HG03135 (cell line): Measurements from ENCODE around the gene RAD51B.
"Not testable (repeated sequence)": the region's sequence is repeated elsewhere in the genome, so short reads cannot be mapped to it uniquely, and the experiment has no call there.

Experiments
- ATAC-seq: cut with Tn5 transposase; IDR thresholded peaks from one replicate; pipeline ENCODE4 v1.9.1; 2021; ENCODE audit warnings: mild to moderate bottlenecking, moderate library complexity; ENCODE audit not compliant: unreplicated experiment

The RAD51B gene

DNA sequence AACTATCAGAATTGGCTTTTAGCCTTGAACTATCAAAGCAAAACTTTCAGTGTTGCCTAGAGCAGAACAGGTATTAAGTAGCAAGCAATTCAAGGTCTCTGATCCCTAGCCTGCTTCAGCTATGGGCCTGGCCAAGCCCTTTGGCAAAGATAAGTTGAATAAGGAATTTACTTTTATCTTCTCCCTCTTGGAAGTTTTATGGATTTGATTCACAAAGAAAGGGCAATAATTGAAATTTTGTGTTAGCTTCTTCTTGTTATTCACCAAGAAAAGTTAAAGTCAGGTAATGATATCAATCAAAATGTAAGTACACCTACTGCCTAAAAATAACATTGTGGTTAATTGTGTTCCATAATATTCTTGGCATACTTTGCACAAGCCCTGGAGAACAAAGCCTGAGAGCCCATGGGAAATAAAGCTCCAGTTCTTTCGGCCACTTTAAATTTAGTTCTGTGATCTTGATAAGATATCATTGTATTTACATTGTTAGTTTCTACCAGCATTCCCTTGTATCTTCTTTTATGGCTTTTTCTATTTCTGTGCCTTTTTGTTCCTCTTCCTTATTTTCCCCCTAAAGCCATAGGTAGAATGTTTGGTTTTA lies 158.0 kb downstream of the RAD51B start:
- no peak for ATAC-seq

DNA sequence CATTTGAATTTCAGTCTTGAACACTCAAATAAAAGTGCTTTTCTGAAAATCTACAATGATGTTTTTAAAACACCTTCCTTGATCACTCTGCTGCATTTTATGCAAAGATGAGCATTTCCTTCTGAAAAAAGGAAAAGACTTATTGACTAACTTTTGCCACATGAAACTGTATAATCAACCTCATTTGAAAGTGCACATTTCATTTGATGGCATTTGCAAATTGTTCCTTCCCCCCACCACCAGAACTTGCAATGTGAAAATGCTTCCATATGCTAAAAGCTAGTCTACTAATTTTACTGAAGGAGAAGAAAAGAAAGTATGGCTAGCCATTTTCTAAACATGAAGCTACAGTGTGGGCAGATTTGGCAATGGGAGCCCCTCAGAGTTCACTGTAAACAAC lies 159.2 kb downstream of the RAD51B start:
- ATAC-seq, result no peak

DNA sequence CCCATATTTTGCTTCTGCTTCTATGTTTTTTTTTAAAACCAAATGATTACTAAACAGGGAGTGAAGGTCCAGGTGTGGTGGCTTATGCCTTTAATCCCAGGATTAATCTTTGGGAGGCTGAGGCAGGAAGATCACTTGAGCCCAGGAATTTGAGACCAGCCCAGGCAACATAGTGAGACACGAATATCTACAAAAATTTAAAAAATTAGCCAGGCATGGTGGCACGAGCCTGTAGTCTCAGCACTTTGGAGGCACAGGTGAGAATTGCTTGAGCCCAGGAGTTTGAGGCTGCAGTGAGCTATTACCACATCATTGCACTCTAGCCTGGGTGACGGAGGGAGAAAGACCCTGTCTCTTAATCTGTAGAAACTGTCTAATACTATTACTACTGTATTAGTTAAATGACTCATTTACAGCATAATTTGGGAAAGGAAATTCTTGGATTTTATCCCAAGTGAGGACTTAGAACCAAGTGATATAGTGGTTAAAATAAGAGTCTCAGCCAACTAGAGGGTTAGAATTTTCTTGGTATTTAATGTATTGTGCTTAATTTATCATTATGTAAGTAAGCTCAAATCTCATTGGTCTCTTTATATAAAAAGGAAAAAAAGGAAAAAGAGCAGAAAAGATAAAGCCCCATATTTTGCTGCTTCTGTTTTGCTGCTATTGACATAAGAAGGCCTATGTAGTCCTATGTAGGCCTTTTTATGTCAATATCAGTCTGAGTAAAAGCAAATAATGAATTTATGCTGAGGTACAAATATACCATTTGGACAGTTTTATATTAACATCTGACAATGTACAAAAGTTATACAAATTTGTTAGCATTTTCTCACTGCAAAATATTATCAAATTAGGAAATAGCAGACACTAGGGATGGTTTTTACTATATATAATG lies 163.4 kb downstream of the RAD51B start:
- no peak for ATAC-seq

DNA sequence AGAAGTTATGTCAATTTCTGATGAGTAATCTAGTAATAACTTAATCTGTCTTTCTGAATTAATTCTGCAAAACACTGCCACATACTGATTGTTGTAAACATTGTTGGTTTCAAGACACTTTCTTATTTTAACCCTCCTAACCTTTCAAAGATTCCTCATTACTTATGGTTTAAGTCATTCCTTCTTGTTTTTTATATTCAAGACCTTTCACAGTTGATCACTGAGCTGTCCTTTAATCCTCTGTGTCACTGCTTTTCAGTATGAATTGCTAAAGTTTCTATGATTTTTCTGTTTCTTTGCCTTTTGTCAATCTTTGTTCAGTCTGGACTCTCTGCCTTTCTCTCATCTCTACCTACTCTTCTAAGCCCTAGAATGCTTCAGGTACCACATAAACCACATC lies 164.7 kb downstream of the RAD51B start:
- no peak for ATAC-seq

DNA sequence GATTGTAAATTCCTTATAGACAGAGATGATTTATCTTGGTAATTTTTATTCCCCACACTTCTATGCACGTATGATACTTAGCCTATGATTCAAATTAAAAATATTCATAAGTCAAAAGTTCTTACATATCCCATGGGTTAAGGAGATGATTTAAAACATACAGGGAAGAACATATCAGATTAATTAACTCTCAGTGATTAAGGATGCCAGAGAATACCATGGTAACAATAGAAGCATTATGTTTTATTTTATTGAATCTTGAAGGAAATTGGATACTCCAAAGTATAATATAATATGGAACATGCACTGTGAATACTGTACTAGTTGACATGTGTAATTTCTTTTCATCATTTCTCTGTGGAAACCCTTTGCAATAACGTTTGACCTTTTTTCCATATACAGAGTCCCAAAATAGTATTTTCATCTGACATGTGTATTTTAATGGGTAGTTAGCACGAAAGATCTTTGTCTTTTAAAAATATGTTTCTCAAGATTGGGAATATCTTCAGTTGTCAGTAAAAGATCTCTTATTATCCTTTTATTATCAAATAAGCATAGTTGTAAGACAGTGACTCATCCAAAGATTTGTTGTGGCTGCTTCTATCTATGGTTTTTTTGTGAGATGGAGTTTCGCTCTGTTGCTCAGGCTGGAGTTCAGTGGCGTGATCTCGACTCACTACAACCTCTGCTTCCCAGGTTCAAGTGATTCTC lies 166.7 kb downstream of the RAD51B start:
- no peak for ATAC-seq

DNA sequence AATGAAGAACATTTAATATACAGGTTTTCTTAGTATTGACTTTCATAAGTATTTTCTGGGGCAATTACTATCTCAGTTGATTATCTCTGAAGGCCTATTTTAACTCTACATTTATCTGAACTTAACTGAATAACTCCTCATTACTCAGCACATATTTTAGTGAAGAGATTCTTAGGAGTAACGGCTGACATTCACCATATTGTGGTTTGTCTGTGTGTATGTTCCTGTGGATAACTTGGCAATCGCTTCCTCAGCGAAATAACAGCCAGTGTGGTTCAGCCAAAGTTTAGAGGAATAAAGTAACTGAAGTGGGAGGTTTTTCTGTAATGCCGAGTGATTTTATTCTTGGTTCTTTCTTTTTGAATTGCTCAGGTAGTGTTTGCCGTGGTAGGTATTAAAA lies 168.0 kb downstream of the RAD51B start:
- no peak for ATAC-seq

DNA sequence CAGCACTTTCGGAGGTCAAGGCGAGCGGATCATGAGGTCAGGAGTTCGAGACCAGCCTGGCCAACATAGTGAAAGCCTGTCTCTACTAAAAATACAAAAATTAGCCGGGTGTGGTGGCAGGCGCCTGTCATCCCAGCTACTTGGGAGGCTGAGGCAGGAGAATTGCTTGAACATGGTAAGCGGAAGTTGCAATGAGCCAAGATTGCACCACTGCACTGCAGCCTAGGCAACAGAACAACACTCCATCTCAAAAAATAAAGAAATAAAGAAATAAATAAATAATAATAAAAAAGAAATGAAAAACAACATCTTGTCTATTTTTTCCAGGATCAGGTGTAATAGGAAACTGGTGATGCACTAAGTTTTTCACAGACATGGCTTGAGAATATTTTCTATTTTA lies 168.6 kb downstream of the RAD51B start:
- not testable (repeated sequence) for ATAC-seq

DNA sequence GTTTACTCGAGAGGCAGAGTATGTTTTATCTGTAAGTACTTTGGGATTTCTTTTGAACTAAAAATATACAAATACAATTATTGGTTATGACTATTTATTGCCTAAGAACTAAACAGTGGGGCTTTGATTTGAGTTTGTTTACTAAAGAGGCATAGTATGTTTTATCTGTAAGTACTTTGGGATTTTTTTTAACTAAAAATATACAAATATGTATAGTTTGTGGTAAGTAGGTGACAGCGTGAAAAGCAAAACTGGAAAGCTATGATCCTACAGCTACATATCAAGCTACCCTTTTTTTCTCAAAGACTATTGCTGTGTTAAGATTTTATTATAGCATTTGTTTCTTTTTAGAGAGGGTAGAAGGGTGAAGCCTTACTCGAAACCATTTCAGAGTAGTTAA lies 171.0 kb downstream of the RAD51B start:
- ATAC-seq, result no peak

DNA sequence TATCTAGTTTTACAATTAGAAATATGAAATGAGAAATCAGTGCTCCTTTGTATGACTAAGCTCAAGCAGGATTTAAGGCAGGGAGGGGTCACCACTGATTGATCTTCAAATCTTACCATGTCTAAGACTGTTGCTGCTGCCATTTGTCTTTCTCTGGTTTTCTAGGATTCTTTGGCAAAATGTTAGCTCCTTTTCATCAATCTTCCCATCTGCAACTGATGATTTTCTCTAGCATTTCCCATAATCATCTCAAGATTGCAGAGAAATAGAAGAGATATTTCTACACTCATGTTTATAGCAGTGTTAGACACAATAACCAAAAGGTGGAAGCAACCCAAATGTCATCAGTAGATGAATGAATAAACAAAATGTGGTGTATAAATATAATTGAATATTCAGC lies 175.0 kb downstream of the RAD51B start:
- ATAC-seq, result no peak

DNA sequence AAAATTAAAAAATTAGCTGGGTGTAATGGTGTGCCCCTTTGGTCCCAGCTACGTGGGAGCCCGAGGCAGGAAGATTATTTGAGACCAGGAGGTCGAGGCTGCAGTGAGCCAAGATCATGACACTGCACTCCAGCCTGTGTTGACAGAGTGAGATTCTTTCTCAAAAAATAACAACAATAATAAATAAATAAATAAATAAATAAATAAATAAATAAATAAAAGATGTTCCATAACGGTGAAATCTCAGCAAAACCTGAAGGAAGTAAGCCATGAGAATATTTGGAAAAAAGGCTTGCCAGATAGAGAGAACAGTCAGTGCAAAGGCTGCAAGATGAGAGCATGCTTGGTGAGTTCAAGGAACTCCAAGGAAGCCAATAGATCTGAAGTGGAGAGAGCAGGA lies 176.7 kb downstream of the RAD51B start:
- no peak for ATAC-seq

DNA sequence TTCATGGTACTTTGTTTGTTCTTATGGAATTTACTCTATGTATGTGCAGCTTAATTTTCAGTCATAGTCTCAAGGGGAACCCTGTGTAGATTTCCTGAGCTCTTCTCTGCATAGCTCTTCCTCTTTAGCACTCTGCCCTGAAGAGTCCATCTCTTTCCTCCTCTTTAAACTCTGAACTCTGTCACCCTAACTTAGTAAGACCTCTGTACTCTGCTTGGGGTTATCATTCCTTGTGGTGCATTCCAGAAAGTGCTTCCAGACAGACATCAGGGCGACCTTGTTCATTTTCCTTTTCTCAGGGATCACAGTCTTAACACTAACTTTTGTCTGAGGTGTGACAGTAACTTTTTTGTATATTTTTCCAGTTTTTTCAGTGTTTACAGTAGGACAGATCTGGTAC lies 179.3 kb downstream of the RAD51B start:
- no peak for ATAC-seq

DNA sequence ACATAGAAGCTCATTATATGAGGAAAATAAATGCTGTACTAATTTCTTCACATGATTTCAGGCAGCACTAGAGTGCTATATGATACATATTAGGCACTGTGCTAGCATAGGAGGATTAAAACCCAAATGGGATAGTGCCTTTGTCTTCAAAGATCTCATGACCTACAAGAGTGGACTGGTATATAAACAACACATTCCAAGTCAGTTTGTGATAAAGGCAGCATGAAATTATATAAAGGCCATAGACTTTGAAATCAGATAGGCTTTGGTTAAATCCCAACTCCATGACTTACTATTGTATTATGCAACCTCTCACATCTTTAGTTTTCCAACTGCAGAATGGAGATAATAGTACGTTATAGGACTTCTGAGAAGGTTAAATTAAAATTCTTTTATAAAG lies 179.7 kb downstream of the RAD51B start:
- no peak for ATAC-seq

DNA sequence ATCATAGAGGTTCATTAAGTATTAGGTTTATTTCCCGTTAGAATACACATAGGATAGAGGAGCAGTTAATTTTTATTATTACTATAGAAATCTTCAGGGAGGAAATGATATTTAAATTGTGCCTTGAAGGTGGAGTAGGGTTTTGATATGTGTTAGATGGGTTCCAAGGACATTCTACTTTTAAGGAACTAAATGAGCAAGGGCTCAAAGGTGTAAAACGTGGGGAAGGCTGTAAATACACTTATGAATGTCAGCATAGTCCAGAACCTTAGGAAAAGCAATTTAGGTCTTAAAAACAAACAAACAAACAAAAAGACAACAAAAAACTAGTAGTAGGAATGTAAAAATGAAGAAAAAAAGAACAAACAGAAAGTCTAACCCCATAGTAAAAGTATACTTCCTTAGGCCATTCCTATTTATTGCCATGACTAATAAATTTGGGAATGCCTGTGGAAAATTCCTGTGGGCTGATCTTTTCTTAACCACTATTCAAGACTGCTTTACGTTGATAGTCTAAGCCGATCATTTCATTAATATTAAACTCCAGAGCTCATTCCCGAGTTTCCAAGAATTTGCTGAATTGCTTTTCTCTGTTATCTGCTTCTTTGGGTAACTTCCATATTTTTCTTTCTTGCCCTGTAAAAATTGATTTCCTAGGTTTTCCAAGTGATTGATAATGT lies 180.3 kb downstream of the RAD51B start:
- no peak for ATAC-seq

DNA sequence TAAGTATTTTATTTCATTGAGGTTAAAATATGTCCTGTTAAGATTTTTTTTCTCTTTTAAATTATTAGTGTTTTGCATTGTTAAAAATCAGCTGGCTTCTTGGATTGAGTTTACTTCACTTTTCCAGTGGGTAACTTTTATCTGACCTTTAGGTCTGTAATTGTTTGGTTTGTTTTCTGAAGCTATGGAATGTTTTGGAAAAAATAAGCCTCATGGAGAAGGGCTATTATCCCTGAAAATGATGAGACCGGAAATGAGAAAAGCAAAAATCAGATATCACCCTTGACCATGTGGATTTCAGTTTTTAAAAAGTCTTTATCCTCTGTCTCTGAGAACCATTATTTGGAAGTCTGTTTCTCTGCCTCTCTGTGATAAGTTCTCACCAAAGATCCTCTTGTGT lies 180.9 kb downstream of the RAD51B start:
- no peak for ATAC-seq

DNA sequence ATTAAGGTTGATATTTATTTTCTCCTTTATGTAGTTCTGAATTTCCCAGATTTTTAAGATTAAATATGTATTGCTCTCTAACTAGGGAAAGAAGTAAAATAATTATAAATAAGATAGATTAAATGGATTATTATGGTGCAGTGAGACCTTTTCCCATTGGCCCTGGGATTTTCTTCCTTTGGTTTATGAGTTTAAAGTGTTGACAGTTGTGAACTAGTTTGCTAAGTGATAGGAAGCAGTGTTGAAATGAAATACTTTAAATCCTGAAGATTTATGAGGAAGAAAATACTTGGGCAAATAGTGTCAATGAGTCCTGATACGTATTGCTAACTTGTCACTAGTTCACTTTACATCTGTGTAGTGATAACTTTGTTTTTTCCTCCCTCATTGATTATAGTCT lies 188.9 kb downstream of the RAD51B start:
- ATAC-seq, result no peak

DNA sequence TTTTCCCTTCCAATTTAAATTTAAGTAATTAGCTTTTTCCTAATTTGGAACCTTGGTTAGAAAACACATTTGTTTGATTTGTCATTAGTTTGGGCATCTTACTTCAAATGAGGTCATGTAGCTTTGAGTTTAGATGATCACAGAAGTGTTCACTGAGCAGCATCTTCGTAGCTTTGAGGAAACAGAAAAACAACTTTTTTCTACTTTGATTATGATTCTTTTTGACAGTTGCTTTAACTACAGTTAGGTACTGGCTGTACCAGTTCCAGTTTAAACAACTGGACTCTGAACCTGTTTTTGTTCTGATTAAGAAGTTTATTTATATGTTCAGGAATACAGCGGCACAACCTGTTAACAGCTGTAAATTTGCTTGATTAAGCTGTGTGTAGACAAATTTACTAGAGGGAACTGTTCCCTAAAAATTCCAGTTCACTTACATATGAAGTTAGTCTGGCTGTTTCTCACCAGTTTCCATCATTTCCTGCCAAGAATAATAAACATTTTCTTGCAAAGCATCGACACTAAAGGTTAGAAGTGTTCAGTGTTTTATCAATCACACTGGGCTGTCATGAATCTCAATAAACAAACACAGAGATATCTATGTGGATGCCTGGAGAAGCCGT lies 191.9 kb downstream of the RAD51B start:
- ATAC-seq, result no peak

DNA sequence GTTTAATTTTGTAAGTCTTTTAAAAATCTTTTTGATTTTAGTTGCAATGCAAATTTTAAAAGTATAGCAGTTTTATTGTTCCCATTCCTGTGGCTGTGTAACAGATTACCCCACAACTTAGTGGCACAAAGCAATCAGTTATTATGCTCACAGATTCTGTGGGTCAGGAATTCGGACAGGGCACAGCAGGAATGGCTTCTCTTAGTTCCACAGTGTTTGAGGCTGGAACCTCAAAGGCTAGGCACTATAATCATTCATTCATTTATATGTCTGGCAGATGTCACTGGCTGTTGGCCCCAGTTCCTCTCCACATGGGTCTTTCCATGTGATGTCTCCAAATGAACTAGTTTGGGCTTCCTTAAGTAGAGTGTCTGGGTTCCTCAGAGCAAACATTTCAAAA lies 193.3 kb downstream of the RAD51B start:
- no peak for ATAC-seq

DNA sequence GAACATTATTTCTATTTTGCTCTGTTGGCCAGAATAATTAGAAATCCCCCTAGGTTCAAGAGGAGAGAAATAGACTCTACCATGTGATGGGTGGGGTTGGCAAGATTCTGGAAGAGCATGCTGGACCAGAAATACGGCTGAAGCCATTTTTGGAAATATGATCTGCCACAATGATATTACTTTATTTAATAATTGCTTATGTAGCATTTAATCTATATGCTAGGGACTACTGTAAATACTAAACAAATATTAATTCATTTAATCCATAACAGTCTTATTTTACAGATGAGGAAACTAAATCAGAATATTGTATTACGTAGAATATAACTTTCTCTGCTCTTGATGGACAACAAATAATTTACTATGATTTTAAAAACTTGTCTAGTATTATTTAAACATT lies 193.7 kb downstream of the RAD51B start:
- ATAC-seq, result no peak

DNA sequence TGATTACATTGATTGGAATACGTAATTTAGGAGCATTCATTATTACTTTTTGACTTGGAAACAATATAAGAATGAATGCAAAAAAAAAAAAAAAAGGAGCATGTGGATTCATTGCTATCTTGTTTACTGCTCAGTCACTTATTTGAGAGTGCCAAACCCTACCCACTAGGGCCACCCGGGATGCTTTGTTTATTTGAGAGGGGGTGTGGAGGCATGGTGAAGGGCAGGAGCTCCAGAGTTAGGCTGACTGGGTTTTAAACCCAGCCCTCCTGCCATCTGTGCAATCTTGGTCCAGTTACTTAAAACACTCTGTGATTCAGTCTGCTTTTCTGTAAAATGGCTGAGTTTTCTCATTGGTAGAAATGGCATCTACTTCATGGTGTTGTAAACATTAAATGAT lies 195.2 kb downstream of the RAD51B start:
- ATAC-seq, result no peak

DNA sequence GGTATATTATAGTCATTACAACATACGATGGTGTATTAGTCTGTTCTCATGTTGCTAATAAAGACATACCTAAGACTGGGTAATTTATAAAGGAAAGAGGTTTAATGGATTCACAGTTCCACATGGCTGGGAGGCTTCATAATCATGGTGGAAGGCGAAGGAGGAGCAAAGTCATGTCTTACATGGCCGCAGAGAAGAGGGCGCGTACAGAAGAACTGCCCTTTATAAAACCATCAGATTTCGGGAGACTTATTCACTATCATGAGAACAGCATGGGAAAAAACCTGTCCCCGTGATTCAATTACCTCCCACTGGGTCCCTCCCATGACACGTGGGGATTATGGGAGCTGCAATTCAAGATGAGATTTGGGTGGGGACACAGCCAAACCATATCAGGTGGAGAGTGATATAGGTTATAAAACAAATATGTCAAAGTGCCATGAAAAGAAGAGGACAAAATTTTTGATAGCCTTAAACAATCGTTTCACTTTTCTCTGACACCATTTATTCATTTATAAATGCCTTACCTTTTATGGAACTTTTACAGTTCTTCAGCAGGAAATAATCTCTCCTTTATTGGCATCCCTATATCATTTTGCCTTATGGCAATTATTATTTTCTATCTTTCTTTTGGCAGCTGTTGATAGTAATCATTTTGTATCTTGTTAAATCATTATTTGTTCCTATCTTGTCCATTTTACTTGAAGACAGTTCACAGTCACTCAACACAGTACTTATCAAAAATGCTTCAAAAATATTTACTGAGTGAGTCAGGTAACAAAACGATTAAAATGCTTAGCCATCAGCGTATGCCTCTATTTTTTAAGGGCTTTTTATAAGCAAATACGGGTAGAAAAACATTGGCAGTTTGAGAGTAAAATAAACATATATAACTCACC lies 196.0 kb downstream of the RAD51B start:
- ATAC-seq, result no peak
